Left ventricle myocardium inferior (tissue), 1 donor: Measurements from ENCODE around the gene RUFY3. TPM values are rescaled to one million over a fixed set of nuclear protein-coding genes. Genes with fewer than 3 reads are reported as not detected.

Experiments used
- DNase-seq: peaks from one replicate; pipeline ENCODE4 v3.0.0-alpha.2; 2020
- H3K27ac ChIP-seq: fragments of 200-600 bp; replicated peaks from 2 replicates; pipeline ENCODE4 v1.8.0; 2021
- H3K27me3 ChIP-seq: fragments of 200-600 bp; 2 replicates; pipeline ENCODE4 v1.8.0; 2021; ENCODE audit warnings: low read depth
- H3K36me3 ChIP-seq: fragments of 200-600 bp; 2 replicates; pipeline ENCODE4 v1.8.0; 2021
- H3K4me1 ChIP-seq: fragments of 200-600 bp; 2 replicates; pipeline ENCODE4 v1.8.0; 2021
- H3K4me3 ChIP-seq: fragments of 200-600 bp; 2 replicates; pipeline ENCODE4 v1.8.0; 2021; ENCODE audit warnings: mild to moderate bottlenecking, moderate library complexity
- H3K9me3 ChIP-seq: fragments of 200-600 bp; replicated peaks from 2 replicates; pipeline ENCODE4 v1.8.0; 2021
- intact Hi-C: fragments of 100-400 bp; cut with micrococcal nuclease; formaldehyde crosslinking; loops from one replicate; pipeline ENCODE4 v1.11.0; 2022
- total RNA-seq: library from RNA; stranded (reverse); fragmentation: NEBNext Ultra II Directional; extraction: Animal tissue kit (Norgen Biotek cat#: 25700); gene quantifications from one replicate; pipeline ENCODE4 v1.2.1, GENCODE V29; 2021
- TF ChIP-seq, protein P1 (sequence below): fragments of 200-600 bp; IDR thresholded peaks from 2 replicates; pipeline ENCODE4 v1.8.0; 2021; ENCODE audit warnings: antibody characterized with exemption, mild to moderate bottlenecking, borderline replicate concordance
- donor health status: DM: no; HTN: yes; CAD: no; lungs with severe emphysema.

The RUFY3 gene
- total RNA-seq, 1 donor from 2014 or later = 20.5 TPM

DNA sequence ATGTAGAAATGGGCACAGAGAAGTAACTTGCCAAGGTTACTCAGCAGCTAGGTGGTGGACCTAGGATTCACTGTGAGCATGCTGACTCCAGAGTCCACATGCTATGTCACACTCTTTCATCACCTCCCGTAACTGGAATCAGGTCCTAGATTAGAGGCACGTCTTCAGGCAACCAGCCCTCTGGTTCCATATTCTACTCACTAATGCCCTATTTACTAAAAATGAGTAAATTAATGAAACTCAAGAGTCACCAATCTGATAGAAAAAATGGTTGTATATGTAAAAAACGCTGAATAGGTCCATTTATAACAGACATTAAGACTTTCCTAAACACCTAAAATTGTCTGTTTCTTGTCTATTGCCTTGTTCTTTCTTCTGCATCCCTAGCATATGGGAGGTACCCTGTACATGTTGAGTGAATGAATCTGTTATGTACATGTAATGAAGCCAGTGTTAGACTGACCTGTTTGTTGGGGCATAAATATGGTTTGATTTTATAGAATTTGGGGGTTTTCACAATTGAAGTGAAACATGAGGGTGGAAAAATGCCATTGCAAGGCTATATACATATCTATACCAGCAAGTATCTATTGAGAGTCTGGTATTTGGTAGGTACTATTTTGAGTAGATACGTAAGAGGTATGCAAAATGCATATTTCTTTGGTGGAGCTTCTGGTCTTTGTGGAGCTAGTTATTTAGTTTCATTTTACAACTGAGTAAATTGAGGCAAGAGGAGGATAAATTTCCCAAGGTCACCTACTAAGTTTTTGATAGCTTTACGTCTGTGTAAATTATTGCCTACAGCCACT, 7.5 kb upstream of the RUFY3 start:
- intact Hi-C loops = no loop called here
- no peak overlapping the region for H3K4me3 ChIP-seq
- H3K27ac ChIP-seq = no peak overlapping the region
- no peaks in the 10 kb centered on the region for H3K27me3 ChIP-seq
- H3K4me1 ChIP-seq = peaks cover 21% of the 10 kb centered on the region
- TF ChIP-seq, protein P1, sequence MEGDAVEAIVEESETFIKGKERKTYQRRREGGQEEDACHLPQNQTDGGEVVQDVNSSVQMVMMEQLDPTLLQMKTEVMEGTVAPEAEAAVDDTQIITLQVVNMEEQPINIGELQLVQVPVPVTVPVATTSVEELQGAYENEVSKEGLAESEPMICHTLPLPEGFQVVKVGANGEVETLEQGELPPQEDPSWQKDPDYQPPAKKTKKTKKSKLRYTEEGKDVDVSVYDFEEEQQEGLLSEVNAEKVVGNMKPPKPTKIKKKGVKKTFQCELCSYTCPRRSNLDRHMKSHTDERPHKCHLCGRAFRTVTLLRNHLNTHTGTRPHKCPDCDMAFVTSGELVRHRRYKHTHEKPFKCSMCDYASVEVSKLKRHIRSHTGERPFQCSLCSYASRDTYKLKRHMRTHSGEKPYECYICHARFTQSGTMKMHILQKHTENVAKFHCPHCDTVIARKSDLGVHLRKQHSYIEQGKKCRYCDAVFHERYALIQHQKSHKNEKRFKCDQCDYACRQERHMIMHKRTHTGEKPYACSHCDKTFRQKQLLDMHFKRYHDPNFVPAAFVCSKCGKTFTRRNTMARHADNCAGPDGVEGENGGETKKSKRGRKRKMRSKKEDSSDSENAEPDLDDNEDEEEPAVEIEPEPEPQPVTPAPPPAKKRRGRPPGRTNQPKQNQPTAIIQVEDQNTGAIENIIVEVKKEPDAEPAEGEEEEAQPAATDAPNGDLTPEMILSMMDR = no peak
- H3K36me3 ChIP-seq = no peaks in the 10 kb centered on the region
- no peak for DNase-seq
- no peaks in the 10 kb centered on the region for H3K9me3 ChIP-seq

DNA sequence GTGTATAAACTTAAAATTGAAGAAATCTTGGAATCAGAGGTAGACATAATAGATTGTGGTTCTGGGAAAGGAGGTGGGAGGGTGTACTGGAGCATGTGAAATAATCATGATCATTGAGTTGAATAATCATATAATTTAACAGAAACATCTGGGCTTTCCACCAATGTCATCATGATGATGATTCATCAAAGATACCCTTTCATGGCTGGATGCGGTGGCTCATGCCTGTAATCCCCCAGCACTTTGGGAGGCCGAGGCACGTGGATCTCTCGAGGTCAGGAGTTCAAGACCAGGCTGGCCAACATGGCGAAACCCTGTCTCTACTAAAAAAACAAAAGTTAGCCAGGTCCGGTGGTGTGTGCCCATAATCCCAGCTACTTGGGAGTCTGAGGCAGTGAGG, 6.7 kb upstream of the RUFY3 start:
- no peak for DNase-seq
- Histone ChIP-seq H3K4me3 (no peak overlapping the region), H3K36me3 (no peaks in the 10 kb centered on the region), H3K27ac (no peak overlapping the region), H3K4me1 (peaks cover 21% of the 10 kb centered on the region), H3K9me3 (no peaks in the 10 kb centered on the region), H3K27me3 (no peaks in the 10 kb centered on the region)
- intact Hi-C loops = no loop called here
- TF ChIP-seq, protein P1 = no peak

DNA sequence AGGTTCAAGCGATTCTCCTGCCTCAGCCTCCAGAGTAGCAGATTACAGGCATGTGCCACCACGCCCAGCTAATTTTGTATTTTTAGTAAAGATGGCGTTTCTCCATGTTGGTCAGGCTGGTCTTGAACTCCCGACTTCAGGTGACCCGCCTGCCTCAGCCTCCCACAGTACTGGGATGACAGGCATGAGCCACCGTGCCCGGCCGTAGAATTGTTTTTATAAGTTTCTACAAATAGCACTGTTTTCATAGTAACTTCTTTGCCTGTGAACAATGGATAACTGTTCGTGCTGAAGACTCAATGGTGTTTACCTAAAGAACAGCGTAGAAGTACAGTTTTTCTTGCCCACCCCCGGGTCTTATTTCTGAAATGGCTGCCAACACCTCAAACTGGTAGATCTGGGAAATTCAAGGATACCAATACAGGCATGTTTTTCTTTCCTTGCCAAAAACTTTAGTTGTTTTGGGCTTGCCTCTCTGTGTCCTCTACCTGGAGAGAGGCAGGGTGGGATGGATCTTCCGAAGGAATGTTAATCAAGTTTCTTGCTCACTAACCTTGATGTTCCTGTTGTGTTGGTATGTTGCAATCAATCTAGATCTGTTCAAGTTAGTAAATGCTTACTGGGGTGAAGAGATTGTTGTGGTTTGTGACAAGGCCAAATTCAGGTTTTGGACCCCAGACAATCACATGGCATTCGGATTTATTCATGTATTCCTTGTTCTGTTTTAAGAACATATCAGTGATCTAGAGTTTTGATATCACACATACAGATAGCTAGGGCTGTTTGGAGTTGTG, 2.8 kb upstream of the RUFY3 start:
- no peaks in the 10 kb centered on the region for H3K36me3 ChIP-seq
- intact Hi-C loops = no loop called here
- no peaks in the 10 kb centered on the region for H3K9me3 ChIP-seq
- H3K27ac ChIP-seq = no peak overlapping the region
- TF ChIP-seq, protein P1 = no peak
- DNase-seq = no peak
- peaks cover 21% of the 10 kb centered on the region for H3K4me1 ChIP-seq
- H3K27me3 ChIP-seq = no peaks in the 10 kb centered on the region
- no peak overlapping the region for H3K4me3 ChIP-seq

DNA sequence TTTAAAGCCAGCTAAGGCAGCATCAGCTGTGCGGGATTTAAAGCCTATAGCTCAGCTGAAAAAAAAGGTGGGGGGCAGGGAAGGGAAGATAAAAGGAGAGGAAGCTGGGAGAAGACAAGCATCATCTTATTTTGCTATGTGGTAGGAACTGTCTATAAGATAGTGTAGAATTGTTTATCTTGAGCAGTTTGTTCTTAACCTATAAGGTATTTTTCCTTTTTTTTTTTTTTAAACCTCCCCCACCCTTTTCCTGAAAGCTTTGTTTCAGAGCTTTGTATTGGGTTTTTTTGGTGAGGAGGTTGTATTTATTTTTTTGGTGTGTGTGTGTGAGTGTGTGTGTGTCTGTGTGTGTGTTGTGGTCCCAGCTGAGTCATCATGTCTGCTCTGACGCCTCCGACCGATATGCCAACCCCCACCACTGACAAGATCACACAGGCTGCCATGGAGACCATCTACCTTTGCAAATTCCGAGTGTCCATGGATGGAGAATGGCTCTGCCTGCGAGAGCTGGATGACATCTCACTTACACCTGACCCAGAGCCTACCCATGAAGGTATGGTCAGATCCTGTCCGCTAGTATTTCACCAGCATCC, 531 bp downstream of the RUFY3 start:
- H3K27ac ChIP-seq = peak overlapping the region; percentile 71
- H3K27me3 ChIP-seq = no peaks in the 10 kb centered on the region
- no peak for DNase-seq
- H3K36me3 ChIP-seq = no peaks in the 10 kb centered on the region
- H3K4me3 ChIP-seq = peak overlapping the region; percentile 64
- H3K9me3 ChIP-seq = no peaks in the 10 kb centered on the region
- H3K4me1 ChIP-seq = peaks cover 39% of the 10 kb centered on the region
- TF ChIP-seq, protein P1 = no peak
- intact Hi-C loops = no loop called here

DNA sequence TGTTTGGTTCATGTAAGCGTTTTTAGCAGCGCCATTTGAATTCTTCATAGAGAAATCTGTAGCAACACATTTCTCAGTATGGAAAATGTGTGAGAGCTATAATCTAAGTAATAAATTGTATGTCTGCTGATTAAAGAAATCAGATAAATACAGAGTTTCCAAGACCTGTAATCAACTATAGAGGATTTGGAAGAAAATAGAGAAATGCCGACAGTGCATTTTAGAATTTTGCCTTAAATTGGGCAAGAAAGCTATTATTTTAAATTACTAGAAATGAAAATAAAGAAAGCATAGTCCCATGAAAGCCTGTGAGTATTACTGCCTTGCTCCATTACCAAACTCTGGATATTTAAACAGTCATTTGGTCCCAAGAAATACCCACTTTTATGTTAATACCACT, 2.7 kb downstream of the RUFY3 start:
- H3K4me1 ChIP-seq = peaks cover 42% of the 10 kb centered on the region
- no peaks in the 10 kb centered on the region for H3K27me3 ChIP-seq
- TF ChIP-seq, protein P1 = no peak
- no peak for DNase-seq
- no peaks in the 10 kb centered on the region for H3K36me3 ChIP-seq
- H3K27ac ChIP-seq = no peak overlapping the region
- H3K4me3 ChIP-seq = no peak overlapping the region
- intact Hi-C loops = no loop called here
- H3K9me3 ChIP-seq = no peaks in the 10 kb centered on the region
